ENCODE measurements around the gene RPS18. TPM values are rescaled to one million over a fixed set of nuclear protein-coding genes. Genes with fewer than 3 reads are reported as not detected.

RPS18 gene
- total and polyA plus RNA-seq, 2 of the 13 experiments (the other 11 are each of a cell fraction or from before 2014, with no cell fraction given) = 3,896 to 5,806 TPM

GRCh38 chr6:33313105-33313708 is 41.3 kb downstream of the RPS18 start (continued):
- TF ChIP-seq ZNF17 (CRISPR knock-in tag; IDR thresholded peaks at IDR 0.05) (no peak), NFYB (CRISPR knock-in tag; IDR thresholded peaks at IDR 0.05) (no peak), TFAP4 (IDR thresholded peaks at IDR 0.05; ENCODE audit: borderline replicate concordance, low read depth) (no peak), ARNTL (CRISPR knock-in tag; IDR thresholded peaks at IDR 0.05) (no peak; the same call in 1 of the 2 replicates), CENPT (CRISPR knock-in tag; IDR thresholded peaks at IDR 0.05; ENCODE audit: low read depth) (no peak), CEBPB (IDR thresholded peaks at IDR 0.05; ENCODE audit: borderline replicate concordance, low read depth, low read length) (no peak), NFIB (CRISPR knock-in tag; IDR thresholded peaks at IDR 0.05; ENCODE audit: borderline replicate concordance) (no peak), SNRNP70 (IDR thresholded peaks at IDR 0.05; ENCODE audit: low read depth, low read length) (no peak), DPF2 (CRISPR knock-in tag; IDR thresholded peaks at IDR 0.05; ENCODE audit: borderline replicate concordance, low read depth) (no peak), SSRP1 (CRISPR knock-in tag; IDR thresholded peaks at IDR 0.05) (no peak), HHEX (CRISPR knock-in tag; IDR thresholded peaks at IDR 0.05) (no peak), GLI4 (CRISPR knock-in tag; IDR thresholded peaks at IDR 0.05; ENCODE audit: borderline replicate concordance) (no peak; the same call in 1 of the 2 replicates), ZSCAN21 (CRISPR knock-in tag; IDR thresholded peaks at IDR 0.05; ENCODE audit: borderline replicate concordance) (no peak), MTA1 (CRISPR knock-in tag; IDR thresholded peaks at IDR 0.05; ENCODE audit: borderline replicate concordance) (no peak; the same call in 1 of the 2 replicates), ZBTB3 (CRISPR knock-in tag; IDR thresholded peaks at IDR 0.05; ENCODE audit: borderline replicate concordance, low read depth) (no peak), MAFK (conservative IDR thresholded peaks at IDR 0.05 in 1 of 2, IDR thresholded peaks at IDR 0.05 in 1 of 2; ENCODE audit: low read length in 2 of 2) (no peak), PRPF4 (IDR thresholded peaks at IDR 0.05; ENCODE audit: low read depth, low read length, poor library complexity, severe bottlenecking) (no peak), KAT2B (IDR thresholded peaks at IDR 0.05; ENCODE audit: borderline replicate concordance, low read depth, low read length) (no peak), JUNB (CRISPR knock-in tag; IDR thresholded peaks at IDR 0.05; ENCODE audit: borderline replicate concordance) (no peak), FOXM1 (CRISPR knock-in tag; IDR thresholded peaks at IDR 0.05) (no peak), MIXL1 (CRISPR knock-in tag; IDR thresholded peaks at IDR 0.05) (no peak), ZNF431 (CRISPR knock-in tag; IDR thresholded peaks at IDR 0.05; ENCODE audit: borderline replicate concordance, low read depth) (no peak), ZNF737 (CRISPR knock-in tag; IDR thresholded peaks at IDR 0.05; ENCODE audit: borderline replicate concordance) (no peak), FLYWCH1 (CRISPR knock-in tag; IDR thresholded peaks at IDR 0.05) (peak; percentile 81; the same call in 1 of the 2 replicates), ZNF83 (CRISPR knock-in tag; IDR thresholded peaks at IDR 0.05; ENCODE audit: borderline replicate concordance) (no peak), KAT7 (CRISPR knock-in tag; IDR thresholded peaks at IDR 0.05; ENCODE audit: borderline replicate concordance) (no peak), MTF2 (CRISPR knock-in tag; IDR thresholded peaks at IDR 0.05; ENCODE audit: borderline replicate concordance) (no peak), ZKSCAN5 (CRISPR knock-in tag; IDR thresholded peaks at IDR 0.05) (0 out of 2 replicates have a peak, but pooled peaks have one; percentile 15)
- TF ChIP-seq, protein P1, sequence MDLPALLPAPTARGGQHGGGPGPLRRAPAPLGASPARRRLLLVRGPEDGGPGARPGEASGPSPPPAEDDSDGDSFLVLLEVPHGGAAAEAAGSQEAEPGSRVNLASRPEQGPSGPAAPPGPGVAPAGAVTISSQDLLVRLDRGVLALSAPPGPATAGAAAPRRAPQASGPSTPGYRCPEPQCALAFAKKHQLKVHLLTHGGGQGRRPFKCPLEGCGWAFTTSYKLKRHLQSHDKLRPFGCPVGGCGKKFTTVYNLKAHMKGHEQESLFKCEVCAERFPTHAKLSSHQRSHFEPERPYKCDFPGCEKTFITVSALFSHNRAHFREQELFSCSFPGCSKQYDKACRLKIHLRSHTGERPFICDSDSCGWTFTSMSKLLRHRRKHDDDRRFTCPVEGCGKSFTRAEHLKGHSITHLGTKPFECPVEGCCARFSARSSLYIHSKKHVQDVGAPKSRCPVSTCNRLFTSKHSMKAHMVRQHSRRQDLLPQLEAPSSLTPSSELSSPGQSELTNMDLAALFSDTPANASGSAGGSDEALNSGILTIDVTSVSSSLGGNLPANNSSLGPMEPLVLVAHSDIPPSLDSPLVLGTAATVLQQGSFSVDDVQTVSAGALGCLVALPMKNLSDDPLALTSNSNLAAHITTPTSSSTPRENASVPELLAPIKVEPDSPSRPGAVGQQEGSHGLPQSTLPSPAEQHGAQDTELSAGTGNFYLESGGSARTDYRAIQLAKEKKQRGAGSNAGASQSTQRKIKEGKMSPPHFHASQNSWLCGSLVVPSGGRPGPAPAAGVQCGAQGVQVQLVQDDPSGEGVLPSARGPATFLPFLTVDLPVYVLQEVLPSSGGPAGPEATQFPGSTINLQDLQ (CRISPR knock-in tag; IDR thresholded peaks at IDR 0.05) = no peak

Measured in HepG2 (cell line).